ENCODE measurements around the gene HTR3A.

HTR3A gene

DNA sequence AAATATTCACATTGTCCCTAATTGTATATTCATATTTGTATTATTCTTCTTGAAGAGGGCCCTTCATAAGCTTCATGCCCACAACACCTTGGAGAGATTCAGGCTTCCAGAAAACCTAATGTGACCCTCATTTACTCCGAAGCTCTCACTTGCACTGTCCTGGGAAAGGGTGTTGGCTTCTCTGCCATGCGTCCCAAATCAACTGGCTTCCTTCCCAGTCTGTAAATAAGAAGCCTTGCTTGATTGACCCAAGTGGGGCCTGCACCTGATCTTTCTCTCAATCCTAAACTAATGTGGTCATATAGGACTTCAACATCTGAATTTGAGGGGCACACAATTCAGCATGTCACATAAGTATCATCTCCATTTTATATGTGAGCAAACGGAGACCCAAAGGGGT lies 44.1 kb downstream of the HTR3A start:
- no peak for DNase-seq (ENCODE audit: low spot score)

DNA sequence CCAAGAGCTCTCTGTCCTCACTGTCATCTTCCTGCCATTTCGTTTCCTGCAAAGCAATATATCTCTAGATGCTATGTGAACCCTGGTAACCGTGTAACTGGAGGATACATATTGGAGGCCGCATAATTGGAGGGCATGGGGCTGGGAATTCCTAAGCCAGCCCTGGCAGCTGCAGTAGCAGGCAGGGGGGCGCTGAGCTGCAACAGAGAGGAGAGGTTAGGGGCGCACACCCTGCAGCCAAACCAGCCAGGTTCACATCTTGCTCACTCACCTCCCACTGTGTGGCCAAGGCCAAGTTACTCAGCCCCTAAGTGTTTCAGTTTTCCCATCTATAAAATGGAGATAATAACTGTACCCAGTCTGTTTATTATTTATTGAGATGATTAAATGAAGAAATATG lies 44.7 kb downstream of the HTR3A start:
- no peak for DNase-seq (ENCODE audit: low spot score)

DNA sequence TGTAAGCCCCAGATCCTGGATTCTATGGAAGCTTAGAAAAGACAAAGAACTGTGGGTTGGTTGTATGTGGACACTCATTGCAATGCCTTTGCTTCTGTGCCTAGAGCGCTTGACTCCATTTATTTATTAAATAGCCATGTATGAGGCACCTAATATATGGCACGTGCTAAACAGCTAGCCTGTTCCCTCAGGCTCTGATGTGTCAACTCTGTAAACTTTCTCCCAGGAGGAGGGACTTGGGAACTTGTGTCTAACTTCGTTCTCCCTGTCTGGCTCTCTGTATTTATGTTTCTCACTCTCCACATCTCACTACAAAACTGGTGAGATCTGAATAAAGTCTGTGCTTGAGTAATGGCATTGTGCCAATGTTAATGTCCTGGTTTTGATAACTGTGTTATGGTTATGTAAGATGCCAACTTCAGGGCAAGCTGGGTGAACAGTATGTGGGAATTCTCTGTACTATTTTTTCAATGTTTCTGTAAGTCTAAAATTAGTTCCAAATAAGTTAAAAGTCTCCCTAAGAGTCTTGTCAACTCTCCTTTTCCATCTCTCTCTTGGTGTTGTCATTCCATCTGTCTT lies 50.5 kb downstream of the HTR3A start:
- DNase-seq (ENCODE audit: low spot score): no peak

DNA sequence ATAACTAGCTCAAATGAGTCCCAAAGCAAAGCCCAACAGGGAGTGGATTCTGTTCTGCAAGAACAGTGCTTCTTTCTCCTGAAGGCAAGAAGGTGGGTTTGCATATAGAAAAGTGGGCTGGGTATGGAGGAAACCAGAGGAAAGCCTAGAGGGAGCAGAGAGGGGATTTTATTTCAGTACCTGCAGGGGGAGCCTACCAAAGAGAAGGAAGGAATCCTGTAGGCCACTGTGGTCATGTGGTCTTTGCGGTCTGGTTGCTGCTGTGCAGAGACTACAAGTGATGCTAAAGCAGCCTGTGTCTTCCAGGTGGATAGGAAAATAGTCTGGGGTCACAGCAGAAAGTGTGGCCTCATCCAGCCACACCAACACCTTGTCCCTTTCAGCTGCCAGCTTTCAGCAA lies 51.4 kb downstream of the HTR3A start:
- no peak for DNase-seq (ENCODE audit: low spot score)

DNA sequence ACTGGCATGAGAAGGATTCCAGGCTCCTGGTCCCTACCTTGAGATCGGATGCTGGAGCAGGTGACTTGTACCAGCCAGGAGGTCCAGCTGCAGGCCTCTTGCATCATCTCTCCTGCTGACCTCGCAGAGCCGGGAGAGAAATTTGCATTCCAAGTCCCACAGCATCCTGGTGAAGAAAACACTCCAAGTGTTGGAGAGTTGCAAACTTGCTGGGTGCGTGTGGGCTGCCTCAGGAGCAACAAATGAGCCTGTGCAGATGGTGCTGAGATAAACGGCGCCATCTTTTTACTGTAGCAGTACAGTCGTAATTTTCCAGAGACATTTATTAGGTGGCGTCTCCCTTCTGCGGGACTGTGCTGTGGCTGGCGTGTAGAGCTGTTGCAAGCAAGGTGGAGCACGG lies 52.5 kb downstream of the HTR3A start:
- DNase-seq (ENCODE audit: low spot score): no peak

DNA sequence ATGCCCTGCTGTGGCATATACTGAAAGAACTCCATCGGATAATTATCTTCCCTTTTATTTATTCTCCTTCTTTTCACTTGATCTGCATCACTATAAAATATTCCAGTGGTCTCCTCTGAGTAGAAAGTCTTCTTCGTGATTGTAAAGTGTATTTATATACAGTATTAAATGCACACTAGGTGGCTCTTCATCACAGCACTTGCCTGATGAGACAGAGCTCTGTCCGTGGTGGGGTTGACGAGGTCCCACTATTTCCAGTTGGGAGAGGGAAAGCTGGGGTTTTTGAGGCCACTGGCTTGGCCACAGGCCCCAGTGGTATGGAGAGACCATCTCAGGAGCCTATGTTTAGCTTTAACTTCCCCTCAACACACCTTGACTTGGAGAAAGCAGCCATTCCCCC lies 53.0 kb downstream of the HTR3A start:
- DNase-seq (ENCODE audit: low spot score): no peak

DNA sequence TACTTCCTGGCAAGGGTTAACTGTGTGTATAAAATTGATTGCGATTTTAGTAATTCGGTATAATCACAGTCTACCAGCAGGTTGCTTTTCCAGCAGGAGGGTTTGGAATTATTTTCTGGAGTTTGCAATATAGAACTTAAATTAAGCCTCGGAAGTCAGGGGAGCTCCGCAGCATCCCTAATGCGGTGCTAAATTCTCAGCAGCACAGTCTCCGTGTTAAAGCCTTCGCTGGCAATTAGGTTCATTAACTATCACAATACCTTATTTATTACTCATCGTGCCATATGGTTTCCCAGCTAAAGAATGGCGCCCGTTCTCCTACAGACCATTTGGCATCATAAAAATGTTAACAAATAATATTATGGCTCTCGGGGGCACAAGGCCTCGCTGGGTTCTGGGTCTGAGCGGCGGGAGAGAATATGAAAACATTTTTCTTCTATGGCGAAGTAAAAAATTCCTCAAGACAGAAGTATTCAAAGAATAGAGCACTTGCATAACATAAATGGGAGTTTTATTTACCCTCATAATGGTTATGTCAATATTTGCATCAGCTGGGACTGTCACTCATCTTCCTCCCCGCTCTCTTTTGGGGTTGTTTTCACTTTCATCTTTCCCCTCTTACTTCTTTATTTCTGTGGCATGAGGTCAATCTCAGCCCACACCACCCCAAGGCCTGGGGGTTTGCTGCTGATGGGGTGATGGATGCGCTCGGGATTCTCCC lies 56.5 kb downstream of the HTR3A start:
- no peak for DNase-seq (ENCODE audit: low spot score)

DNA sequence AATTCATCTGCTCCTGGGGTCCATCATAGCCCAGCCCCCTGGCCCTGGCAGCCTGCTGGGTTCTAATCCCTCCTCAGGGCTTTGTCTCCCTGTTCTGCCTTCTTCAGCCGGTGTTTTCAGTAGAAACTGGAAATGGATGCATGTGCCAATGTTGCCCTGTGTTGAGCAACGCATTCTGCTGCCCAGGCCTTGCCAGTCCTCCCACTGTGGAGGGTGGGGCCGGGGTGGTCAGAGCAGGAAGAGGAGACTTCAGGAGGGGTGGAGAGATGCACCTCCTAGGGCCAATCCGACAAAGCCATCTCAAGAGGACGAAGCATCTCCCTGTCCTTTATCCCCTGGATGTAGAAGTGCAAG lies 57.0 kb downstream of the HTR3A start:
- no peak for DNase-seq (ENCODE audit: low spot score)

DNA sequence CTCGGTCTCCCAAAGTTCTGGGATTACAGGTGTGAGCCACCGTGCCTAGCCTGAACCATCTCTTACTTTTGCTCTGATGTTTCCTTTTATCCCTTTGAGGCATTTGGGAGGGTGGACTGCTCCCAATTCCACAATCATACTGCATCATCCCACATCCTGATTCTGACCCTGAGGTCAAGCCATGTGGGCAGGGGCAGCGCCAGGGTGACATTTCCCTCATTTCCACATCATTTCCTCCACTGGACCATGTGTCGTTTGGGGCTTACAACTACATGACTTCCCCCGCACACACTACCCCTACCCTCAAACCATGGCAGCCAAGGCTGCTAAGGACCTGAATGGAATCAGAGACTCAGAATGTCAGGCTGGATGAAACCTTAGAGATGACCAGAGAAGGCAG lies 58.2 kb downstream of the HTR3A start:
- no peak for DNase-seq (ENCODE audit: low spot score)

DNA sequence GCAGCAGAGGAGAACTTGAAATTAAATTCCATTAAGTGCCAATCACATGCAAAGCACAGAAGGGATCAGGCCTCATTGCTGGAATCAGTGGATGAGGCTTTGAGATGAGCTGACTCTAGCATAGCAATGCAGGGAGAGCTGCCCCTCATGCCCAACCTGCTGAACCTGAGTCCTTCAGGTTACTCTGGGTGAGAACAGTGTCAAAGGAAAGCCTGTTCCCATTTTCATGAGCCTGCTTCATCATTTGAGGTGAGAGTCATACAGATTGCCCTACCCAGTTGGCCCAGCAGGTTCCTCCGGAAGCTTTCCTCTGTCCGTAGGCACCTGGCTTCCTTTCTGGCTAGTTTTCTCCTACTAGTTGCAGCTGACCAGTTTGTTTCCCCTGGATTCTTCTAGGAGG lies 58.7 kb downstream of the HTR3A start:
- DNase-seq (ENCODE audit: low spot score): no peak

DNA sequence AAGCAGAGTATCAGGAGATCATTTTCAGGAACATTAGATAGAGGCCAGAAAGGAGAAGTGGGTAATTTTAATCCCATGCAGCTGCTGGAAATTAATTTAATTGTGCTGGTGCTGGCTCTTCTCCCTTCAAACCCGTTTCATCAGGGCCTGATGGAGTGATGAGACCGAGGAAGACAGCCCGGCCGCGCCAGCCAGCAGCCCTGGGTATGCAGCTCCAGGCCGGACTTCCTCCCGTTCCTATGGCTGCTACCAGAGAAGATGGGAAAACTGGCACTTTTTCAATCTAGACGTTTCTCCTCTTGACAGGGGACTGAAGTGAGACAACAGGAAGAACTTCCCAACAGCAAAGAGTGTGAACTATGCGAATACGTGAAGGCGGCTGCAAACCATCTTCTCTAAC lies 60.0 kb downstream of the HTR3A start:
- DNase-seq (ENCODE audit: low spot score): no peak

DNA sequence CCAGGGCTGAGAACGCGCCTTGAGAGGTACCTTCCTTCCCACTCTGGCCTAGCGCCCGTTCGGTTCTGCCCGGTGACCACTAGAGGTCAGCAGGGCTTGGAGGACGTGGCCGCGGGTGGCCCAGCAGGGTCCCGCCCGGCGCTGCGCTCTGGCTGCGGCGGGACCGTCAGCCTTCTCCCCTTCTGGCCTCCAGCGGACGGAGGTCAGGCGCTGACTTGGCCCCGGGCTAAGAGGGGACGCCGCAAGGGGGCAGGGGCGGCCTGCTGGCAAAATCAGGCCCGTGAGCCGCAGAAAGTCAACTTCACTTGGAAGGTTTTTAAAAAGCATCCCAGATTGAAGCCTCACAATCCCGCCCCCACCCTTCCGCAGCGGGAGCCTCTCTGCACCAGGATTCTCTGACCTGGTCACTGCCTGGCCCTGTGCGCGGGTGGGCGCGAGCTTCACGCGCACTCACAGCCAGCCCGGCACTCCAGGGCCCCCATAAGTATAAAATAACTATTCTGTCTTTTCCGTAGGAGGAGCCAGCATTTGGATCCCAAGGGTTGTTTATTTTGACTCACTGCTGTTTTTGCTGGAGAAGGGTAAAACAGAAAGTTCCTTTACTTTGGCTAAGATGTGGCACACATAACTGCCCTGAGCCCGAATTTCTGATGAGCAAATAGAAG lies 61.4 kb downstream of the HTR3A start:
- peak; percentile 61 for DNase-seq (ENCODE audit: low spot score)

DNA sequence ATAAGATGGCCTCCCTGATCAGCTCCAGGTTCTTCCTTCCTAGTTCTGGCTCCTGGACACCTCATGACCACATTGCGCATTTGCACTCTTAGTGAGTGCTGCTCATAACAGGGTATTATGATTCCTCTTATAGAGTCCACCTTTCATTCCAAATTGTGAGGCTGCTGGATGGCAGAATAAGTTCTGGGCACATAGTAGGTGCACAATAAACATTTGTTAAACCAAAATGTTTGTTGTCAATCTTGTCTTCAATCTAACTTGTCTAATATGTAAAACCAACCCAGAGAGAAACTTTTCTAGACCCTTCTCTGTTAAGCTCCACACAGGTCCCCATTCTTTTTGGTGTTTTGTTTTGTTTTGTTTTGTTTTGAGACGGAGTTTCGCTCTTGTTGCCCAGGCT lies 62.0 kb downstream of the HTR3A start:
- no peak for DNase-seq (ENCODE audit: low spot score)

DNA sequence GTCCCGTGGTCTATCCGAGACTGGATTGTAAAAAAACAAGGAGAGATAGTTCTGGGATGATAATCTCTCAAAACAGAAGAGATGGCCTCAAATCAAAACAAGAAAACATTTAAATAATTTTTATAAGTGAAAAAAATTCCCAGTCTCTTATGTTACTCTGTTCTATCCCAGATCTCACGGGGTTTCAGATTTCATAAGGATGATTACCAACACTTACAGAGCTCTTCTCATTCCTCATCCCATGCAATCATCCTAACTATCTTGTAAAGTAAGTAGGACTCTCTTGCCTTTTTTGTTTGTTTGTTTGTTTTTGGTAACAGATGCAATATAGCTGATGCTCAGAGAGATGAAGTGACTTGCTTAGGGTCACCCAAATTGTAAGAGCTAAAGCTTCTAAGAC lies 64.6 kb downstream of the HTR3A start:
- no peak for DNase-seq (ENCODE audit: low spot score)

All from CD4-positive, alpha-beta T cell treated with Interleukin-15 for 4 hours (primary cell).